Loucy (cell line): ENCODE measurements around the gene TAS2R46.
"Not testable (repeated sequence)": the region's sequence is repeated elsewhere in the genome, so short reads cannot be mapped to it uniquely, and the experiment has no call there.

Experiments
- H2AFZ ChIP-seq: fragments of 200-600 bp; sonication (generic); 2 replicates; pipeline ENCODE4 v1.6.0; 2016; ENCODE audit warnings: antibody characterized with exemption, mild to moderate bottlenecking, low read length, moderate library complexity
- H3F3A ChIP-seq: fragments of 200-600 bp; 2 replicates; pipeline ENCODE4 v1.6.0; 2016; ENCODE audit warnings: antibody characterized with exemption, low read depth, mild to moderate bottlenecking
- H3K27me3 ChIP-seq: fragments of 200-600 bp; sonication (generic); 2 replicates; pipeline ENCODE4 v1.6.1; 2014; ENCODE audit warnings: low read length, mild to moderate bottlenecking; ENCODE audit not compliant: insufficient read depth, poor library complexity, severe bottlenecking
- H3K36me3 ChIP-seq: fragments of 200-600 bp; sonication (generic); 2 replicates; pipeline ENCODE4 v1.6.1; 2016; ENCODE audit warnings: low read length; ENCODE audit not compliant: insufficient read depth
- H3K4me1 ChIP-seq: fragments of 200-600 bp; sonication (generic); 2 replicates; pipeline ENCODE4 v1.5.1; 2014; ENCODE audit warnings: low read length, mild to moderate bottlenecking; ENCODE audit not compliant: insufficient read depth, poor library complexity, severe bottlenecking
- H3K4me2 ChIP-seq: fragments of 200-600 bp; sonication (generic); 2 replicates; pipeline ENCODE4 v1.6.0; 2014; ENCODE audit warnings: antibody characterized with exemption, low read length, low read depth, mild to moderate bottlenecking; ENCODE audit not compliant: poor library complexity, severe bottlenecking
- H3K4me3 ChIP-seq: fragments of 200-600 bp; sonication (generic); 2 replicates; pipeline ENCODE4 v1.5.1; 2014; ENCODE audit warnings: low read length, mild to moderate bottlenecking, mixed read lengths; ENCODE audit not compliant: poor library complexity, severe bottlenecking
- H3K79me2 ChIP-seq: fragments of 200-600 bp; sonication (generic); 2 replicates; pipeline ENCODE4 v1.6.1; 2014; ENCODE audit warnings: low read length; ENCODE audit not compliant: insufficient read depth
- H3K9ac ChIP-seq: fragments of 200-600 bp; sonication (generic); 2 replicates; pipeline ENCODE4 v1.6.0; 2014; ENCODE audit warnings: mild to moderate bottlenecking, low read depth, low read length, moderate library complexity; ENCODE audit not compliant: poor library complexity, severe bottlenecking
- H3K9me2 ChIP-seq: fragments of 200-600 bp; sonication (generic); replicated peaks from 2 replicates; pipeline ENCODE4 v1.6.1; 2016; ENCODE audit warnings: low read depth, low read length, mixed read lengths
- H3K9me3 ChIP-seq: fragments of 200-600 bp; sonication (generic); 2 replicates; pipeline ENCODE4 v1.6.1; 2014; ENCODE audit warnings: mild to moderate bottlenecking, antibody characterized with exemption, low read length, low read depth; ENCODE audit not compliant: insufficient read depth
- H4K20me1 ChIP-seq: fragments of 200-600 bp; sonication (generic); 2 replicates; pipeline ENCODE4 v1.6.0; 2014; ENCODE audit warnings: antibody characterized with exemption, low read length, mild to moderate bottlenecking; ENCODE audit not compliant: insufficient read depth, poor library complexity, severe bottlenecking
- CTCF ChIP-seq: fragments of 200-600 bp; sonication (generic); conservative IDR thresholded peaks from 2 replicates; pipeline ENCODE4 v1.5.1; 2014; ENCODE audit warnings: mild to moderate bottlenecking, antibody characterized with exemption, low read length
- EZH2phosphoT487 ChIP-seq: fragments of 200-600 bp; IDR thresholded peaks from 2 replicates; pipeline ENCODE4 v1.6.1; 2018; ENCODE audit warnings: antibody characterized with exemption, mild to moderate bottlenecking, moderate library complexity, borderline replicate concordance

Gene TAS2R46

DNA sequence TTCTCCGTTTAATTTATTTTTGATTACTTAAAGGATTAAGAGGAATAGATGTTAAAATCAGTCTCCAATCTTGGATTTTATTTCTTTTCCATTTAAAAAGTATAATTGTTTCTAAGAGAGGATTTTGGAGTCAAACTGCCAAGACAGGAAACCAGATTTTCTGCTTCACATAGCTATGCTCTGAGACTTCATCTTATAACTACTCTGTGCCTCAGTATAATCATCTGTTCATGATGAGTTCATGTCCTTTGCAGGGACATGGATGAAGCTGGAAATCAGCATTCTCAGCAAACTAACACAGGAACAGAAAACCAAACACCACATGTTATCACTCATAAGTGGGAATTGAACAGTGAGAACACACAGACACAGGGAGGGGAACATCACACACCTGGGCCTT lies 21.9 kb downstream of the TAS2R46 start:
- TF ChIP-seq CTCF (no peak), EZH2phosphoT487 (no peak)
- Histone ChIP-seq H3K4me3 (no peak overlapping the region), H3K4me1 (no peaks in the 10 kb centered on the region), H3F3A (no peaks in the 10 kb centered on the region), H3K9me3 (no peaks in the 10 kb centered on the region), H3K36me3 (no peaks in the 10 kb centered on the region), H2AFZ (no peak overlapping the region), H4K20me1 (no peaks in the 10 kb centered on the region), H3K4me2 (no peak overlapping the region), H3K9me2 (no peaks in the 10 kb centered on the region), H3K27me3 (no peaks in the 10 kb centered on the region), H3K9ac (no peak overlapping the region), H3K79me2 (no peaks in the 10 kb centered on the region)

DNA sequence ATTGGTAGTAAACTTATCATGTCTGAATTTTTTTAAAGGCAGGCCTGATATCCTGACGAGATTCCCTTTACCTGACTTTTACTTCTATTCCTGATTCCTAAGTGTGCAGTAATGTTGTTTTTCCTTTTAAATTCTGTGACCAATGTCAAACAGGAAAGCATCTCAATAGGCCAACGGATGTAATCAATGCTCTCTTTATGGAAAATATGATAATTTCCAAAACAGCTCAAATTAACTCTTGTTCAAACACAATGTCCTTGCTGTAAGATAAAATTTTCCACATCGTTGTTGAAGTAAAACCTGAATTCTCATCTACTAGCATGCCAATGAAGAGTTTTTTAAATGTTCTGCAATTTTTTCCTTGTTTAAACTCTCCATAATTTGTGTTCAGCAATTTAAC lies 22.9 kb downstream of the TAS2R46 start:
- Histone ChIP-seq H3K9ac (no peak overlapping the region), H3K27me3 (no peaks in the 10 kb centered on the region), H3F3A (no peaks in the 10 kb centered on the region), H3K9me2 (no peaks in the 10 kb centered on the region), H4K20me1 (no peaks in the 10 kb centered on the region), H3K4me1 (no peaks in the 10 kb centered on the region), H3K9me3 (no peaks in the 10 kb centered on the region), H3K4me3 (no peak overlapping the region), H3K79me2 (no peaks in the 10 kb centered on the region), H3K36me3 (no peaks in the 10 kb centered on the region), H2AFZ (no peak overlapping the region), H3K4me2 (no peak overlapping the region)
- TF ChIP-seq EZH2phosphoT487 (no peak), CTCF (no peak)

DNA sequence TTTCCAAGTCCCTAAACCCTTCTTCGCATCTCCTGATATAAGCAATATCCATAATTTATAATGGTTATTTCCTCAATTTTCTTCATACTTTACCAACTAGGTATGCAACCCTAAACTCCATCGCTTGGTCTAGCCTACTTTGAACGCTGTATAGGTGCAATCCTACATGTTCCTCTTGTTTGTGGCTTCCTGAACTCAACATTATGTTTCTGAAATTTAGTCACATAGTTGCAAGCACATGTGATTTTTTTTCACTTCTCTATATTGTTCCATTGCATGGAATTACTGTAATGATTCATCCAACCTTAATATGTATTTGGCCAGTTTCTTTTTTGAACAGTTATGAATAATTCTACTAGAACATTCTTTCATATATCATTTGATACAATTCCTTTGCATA lies 28.1 kb downstream of the TAS2R46 start:
- H3K79me2 ChIP-seq, H3K36me3 ChIP-seq, H3K9ac ChIP-seq, H3K4me3 ChIP-seq, H3K27me3 ChIP-seq, H2AFZ ChIP-seq, H3F3A ChIP-seq, H3K9me3 ChIP-seq, H3K4me1 ChIP-seq, H3K9me2 ChIP-seq, H3K4me2 ChIP-seq, H4K20me1 ChIP-seq: not testable (repeated sequence)

GRCh38 chr12:11031307-11031706 lies 30.8 kb downstream of the TAS2R46 start, which contains the start of gene TAS2R31:
TAS2R31 (minus strand) TSS chr12:11031407; CDS start chr12:11031335, 72 bp downstream.
- no peak within 1 kb of the TSS for H3K9ac ChIP-seq
- H3K4me2 ChIP-seq = no peak within 1 kb of the TSS
- H3K36me3 ChIP-seq = no peaks in the 10 kb centered on the region
- H3K9me3 ChIP-seq = no peaks in the 10 kb centered on the region
- H3K79me2 ChIP-seq = no peaks in the 10 kb centered on the region
- H3K27me3 ChIP-seq = no peaks in the 10 kb centered on the region
- H3K4me1 ChIP-seq = no peaks in the 10 kb centered on the region
- no peak within 1 kb of the TSS for H3K4me3 ChIP-seq
- H3K9me2 ChIP-seq = no peaks in the 10 kb centered on the region
- TF ChIP-seq EZH2phosphoT487 = no peak
- H3F3A ChIP-seq = no peaks in the 10 kb centered on the region
- no peaks in the 10 kb centered on the region for H4K20me1 ChIP-seq
- no peak within 1 kb of the TSS for H2AFZ ChIP-seq
